HG02973 (cell line): ENCODE data around the gene SERTAD3.
A peak's percentile ranks its signal among the peaks of the same experiment; 100 is the strongest.
"Not testable (repeated sequence)": the region's sequence is repeated elsewhere in the genome, so short reads cannot be mapped to it uniquely, and the experiment has no call there.

ENCODE experiments used
- ATAC-seq: cut with Tn5 transposase; IDR thresholded peaks from one replicate; pipeline ENCODE4 v1.9.1; 2021; ENCODE audit warnings: moderate library complexity; ENCODE audit not compliant: unreplicated experiment

The SERTAD3 gene

DNA sequence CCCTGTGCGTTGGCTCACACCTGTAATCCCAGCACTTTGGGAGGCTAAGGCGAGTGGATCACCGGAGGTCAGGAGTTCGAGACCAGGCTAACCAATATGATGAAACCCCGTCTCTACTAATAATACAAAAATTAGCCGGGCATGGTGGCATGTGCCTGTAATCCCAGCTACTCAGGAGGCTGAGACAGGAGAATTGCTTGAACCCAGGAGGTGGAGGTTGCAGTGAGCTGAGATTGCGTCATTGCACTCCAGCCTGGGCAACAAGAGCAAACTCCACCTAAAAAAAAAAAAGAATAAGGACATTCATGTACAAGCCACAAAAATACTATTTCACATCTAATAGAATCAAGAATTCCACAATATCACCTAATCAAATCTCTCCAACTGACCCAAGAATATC is 15.9 kb downstream of the SERTAD3 start:
- ATAC-seq = not testable (repeated sequence)

DNA sequence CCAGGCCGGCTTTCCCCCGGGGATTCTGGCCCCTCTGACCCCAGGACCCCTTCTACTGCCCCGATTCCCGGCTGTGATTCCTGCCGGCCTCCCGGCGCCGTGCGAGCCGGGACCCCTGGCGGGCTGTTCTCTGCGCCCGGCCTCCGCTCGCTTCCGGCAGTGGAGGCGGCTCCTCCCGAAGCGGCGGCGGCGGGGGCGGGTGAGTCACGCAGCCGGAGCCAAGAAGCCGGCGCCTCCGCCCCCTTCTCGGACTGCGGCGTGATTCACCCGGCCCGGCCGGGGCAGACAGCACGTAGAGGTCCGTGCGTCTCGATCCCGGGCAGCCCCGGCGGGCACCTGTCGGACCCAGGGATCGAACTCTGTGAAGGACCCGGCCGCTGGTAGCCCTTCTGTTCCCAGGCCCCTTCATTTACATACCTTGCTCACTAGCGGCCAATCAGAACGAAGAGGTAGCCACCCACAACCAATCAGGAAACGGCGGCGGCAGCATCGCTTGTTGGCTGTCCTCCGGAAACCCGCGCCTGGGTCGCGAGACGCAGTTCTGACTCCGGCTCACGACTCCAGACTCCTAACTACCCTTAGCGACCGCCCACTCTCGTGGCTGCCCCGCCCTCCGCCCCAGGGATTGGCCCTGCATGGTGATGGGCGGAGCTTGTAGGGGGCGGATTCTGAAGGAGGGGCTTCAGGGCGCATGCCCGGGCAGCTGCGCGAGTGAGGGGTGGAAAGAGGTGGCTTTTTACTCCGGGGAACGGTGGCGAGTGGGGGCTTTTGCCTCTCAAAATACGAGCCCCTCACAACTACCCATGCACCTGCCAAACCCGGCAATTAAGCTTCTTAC is 18.5 kb downstream of the SERTAD3 start, which contains the start of gene SERTAD1:
SERTAD1 (minus strand) TSS at position 543 of the 838 bp plus-strand sequence. CDS start 2,446 bp downstream, outside the sequence.
- ATAC-seq = peak; percentile 84

DNA sequence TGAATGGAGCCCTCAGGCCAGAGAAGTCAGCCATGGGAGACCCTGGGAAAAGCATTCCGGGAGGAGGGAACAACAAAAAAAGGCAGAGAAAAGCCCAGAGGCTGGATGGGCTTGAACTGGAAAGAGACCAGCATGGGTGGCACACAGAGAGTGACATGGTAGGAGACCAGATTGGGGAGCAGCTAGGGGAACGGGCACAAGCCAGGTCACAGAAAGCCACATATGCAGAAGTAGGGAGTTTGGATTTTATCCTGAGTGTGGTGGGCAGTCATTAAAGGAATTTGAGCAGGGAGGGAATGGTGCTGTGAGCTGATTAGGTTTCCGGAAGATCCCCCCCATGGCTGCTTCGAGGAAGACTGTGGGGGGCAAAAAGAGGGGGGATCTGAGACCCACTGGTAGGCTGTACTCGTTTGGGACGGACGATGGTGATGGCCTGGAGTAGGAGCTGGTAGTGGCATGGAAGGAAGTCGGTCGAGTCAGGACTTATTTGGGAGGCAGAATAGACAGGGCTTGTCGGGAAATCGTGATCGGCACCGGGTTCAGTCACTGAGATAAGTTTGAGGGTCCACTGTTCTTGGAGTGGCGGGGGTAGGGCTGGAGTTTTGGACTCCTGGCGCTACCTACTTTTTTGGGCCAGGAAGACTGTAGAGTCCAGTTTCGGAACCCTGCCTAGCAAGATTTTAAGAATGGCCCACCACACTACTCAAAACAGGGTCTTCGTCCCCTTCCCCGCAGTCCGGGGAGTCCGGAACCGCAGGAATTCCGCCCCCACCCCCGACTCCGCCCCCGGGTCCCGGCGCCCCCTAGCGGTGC is 19.3 kb downstream of the SERTAD3 start:
- ATAC-seq = no peak

DNA sequence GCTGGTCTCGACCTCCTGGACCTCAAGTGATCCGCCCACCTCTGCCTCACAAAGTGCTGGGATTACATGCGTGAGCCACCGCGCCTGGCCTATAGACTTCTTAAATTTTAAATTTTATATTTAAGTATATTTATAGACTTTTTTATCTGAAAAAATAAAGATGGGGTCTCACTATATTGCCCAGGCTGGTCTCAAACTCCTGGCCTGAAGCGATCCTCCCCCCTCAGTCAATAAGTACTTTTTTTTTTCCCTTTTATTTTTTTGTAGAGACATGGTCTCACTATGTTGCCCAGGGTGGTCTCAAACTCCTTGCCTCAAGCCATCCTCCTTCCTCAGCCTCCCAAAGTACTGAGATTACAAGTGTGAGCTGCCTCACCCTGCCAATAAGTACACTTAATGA is 20.2 kb downstream of the SERTAD3 start:
- no peak for ATAC-seq

DNA sequence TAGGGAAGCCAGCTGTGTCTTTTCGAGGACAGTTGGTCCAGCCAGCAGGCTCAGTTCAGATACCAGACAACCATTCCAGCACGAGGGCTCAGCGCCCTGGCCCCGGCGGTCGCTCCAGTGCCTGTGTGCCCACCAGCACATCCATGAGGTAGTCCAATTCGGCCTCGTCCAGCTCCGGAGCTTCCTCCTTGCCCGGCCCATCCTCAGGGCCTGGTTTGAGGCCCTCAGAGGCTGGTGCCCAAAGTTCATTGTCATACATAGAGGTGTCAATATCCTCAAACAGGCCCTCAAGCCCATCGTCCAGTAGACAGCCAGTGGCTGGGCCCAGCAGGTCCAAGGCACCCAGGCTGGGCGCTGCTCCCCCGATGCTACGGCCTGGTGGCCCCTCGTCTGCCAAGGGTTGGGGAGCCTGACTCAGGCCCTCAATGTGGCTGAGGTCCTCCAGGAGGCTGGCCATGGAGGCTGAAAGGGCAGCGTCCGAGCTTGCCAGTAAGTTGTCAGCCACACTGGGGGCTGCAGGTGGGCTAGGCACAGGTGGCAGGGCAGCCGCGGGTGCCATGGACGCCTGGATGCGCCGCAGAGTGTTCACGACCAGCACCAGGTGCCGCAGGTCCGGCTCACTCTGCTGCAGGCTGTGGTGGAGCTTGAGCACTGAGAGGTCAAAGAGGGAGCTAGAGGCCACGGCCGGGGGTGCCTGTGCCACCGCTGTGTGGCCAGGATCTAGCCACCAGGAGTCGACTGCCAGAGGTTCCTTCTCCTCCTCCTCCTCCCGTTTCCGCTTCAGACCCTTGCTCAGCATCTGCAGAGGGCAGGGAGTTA is 21.2 kb downstream of the SERTAD3 start:
- no peak for ATAC-seq

DNA sequence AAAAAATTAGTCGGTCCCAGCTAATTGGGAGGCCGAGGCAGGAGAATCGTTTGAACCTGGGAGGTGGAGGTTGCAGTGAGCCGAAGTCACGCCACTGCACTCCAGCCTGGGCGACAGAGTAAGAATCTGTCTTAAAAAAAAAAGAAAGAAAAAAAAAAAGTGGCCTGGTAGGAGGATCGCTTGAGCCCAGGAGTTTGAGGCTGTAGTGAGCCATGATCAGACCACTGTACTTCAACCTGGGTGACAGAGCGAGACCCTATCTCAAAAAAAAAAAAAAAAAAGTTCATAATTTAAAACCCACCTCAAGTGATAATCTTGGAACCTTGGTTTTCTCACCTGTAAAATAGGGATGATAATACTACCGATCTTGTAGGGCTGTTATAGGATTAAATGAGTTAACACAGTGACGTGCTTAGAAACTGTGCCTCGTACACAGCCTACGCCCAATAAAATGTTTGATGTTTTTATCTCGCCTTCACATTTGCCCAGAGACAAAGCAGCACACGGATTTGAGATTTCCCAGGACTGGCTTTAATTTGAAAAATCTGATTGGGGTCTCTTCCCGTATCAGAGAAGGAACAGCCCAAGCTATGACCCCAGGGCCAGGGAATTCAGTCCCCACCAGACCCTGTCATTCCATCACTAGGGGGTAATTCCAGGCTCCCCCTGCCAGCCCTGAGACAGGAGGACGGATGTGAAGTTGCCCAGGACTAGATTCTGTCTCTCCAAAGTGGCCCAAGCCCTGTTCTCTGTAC is 22.0 kb downstream of the SERTAD3 start:
- no peak for ATAC-seq

DNA sequence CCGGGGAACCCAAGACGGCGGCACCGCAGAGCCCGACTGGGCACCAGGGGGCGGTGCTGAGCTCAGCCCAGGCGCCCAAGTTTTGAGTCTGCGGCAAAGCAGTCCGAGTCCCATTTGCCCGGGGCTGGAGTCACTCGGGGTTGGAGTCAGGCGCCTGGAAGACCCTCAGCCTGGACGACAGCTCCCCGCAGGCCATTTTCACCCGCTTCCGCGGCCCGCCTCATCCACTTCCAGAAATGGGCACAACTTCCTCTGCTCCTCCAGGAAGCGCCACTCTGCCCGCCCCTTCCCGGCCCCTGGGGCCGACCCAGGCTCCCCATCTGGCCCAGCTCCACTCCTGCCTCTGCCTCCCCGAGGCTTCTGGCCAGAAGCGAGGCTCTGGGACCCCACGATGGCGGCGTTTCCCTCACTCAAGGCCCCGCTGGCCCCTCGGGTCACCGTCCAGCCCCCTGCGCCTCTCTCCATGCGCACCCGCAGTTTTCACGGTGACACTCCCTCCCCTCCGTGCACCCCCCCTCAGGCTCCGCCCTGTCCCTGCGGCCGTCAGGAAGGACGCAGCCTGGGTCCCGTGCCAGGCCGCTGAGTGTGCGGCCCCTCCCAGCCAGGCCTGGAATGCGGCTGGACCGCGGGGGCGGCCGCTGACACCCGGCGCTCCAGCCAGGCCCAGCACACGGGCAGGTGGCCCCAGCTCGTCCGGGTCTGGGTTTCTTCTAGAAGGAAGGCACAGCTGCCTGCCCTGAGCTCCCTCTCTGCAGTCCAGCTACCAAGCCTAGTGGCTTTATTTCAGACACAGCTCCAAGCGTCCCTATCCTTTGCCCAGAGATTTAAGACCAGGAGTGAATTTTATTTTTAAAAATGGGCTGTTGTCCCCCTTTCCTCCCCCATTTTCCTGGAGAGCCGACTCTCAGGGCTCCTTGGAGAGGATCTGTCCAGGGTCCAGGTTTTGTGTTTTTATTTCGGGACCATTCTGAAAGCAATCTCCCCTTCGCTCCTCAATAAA is 23.1 kb downstream of the SERTAD3 start:
- ATAC-seq = peak; percentile 33

DNA sequence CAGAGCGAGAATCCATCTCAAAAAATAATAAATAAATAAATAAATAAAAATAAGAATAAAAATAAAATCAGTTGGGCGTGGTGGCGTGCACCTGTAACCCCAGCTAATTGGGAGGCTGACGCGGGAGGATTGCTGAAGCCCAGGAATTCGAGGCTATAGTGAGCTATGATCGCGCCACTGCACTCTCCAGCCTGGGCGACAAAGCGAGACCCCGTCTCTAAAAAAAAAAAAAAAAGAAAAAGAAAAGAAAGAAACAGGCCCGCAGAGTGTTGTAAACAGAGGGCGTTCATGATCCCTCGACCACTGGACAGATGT is 23.7 kb downstream of the SERTAD3 start:
- ATAC-seq = no peak

DNA sequence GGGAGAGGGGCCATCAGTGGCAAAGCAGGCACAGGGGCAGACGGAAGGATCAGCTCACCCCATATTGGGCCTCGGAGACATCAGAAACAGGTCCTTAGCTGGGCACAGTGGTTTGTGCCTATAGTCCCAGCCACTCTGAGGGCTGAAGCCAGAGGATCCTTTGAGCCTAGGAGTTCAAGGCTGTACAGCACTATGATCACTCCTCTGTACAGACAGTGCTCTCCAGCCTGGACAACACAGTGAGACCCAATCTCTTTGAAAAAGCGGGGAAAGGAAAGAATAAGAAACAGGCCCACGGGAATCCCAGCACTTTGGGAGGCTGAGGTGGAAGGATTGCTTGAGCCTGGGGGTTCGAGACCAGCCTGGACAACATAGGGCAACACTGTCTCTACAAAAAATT is 24.4 kb downstream of the SERTAD3 start:
- ATAC-seq = no peak

DNA sequence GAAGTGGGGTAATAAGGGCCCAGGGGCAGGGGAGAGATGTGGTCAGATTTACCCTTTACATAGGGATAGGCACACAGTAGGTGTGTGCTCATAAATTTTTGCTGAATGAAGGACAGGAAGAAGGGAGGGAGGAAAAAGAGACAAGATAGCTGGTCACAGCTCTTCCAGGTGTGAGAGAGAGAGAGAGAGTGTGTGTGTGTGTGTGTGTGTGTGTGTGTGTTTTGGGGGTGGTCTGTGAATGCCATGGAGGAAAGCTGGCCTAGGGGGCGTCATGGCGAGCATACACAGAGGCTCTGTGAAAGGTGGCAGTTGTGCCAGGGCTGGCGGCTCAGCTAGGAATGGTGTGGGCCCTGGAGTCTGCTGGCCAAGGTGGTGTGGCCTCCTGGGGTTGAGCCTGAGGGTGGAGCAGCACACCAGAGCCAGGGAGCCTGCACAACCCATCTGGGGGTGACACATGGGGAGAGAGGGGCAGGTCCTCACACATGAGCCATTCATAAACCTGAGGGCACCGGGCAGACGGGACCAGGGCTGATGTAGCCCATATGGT is 25.0 kb downstream of the SERTAD3 start:
- ATAC-seq = no peak

DNA sequence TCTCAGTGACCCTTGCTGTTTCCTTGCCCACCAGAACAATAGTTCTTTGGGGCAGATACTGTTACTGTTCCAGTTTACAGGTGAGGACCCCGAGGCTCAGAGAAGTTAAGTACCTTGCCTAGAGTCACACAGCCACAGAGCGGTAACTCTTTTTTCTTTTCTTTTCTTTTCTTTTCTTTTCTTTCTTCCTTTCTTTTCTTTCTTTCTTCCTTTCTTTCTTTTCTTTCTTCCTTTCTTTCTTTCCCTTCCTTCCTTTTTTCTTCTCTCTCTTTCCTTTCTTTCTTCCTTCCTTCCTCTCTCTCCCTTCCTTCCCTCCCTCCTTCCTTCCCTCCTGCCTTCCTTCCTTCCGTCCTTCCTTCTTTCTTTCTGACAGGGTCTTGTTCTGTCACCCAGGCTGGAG is 26.1 kb downstream of the SERTAD3 start:
- ATAC-seq = no peak

DNA sequence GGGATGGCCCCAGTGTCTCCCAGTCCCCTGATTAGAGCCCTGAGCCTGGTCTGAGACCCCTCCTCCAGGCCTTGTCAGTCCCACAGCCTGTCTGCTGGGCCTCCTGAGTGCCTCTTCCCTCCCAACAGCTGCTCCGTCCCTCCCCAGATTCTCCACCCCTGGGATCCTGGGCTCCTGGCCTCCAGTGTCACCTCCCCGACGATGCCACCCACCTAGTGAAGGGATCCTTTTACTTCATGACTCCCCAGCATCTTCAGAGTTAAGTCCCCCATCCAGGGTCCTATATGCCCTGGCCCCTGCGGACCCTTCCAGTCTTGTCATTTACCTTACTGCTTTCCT is 26.5 kb downstream of the SERTAD3 start:
- no peak for ATAC-seq

DNA sequence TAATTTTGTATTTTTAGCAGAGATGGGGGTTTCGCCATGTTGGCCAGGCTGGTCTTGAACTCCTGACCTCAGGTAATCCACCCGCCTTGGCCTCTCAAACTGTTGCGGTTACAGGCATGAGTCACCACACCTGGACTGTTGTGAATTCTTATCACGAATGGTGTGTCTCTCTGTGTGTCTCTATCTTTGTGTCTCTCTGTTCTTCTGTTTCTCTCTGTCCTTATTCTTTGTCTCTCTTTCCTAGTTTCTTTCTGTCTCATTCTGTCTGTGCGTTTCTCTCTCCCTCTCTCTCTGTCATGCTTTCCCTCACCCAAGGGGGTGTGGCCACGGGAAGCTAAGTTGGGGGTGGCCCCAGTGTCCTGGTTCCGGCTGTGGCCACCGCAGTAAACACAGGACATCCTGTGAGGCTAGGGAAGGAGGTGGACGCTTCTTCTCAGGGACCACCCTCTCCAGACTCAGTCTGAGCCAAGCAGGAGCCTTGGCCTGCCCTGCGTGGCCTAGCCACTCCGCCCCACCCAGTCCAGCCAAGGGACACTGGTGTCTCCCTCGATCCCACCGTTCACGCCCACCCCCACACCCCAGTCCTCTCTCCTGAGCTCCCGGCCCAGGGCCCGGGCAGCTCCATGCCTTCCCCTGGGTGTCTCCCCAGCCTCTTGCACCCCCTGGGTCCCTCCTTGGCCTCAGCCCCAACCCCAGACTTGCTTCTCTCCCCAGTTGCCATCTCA is 27.1 kb downstream of the SERTAD3 start:
- no peak for ATAC-seq

DNA sequence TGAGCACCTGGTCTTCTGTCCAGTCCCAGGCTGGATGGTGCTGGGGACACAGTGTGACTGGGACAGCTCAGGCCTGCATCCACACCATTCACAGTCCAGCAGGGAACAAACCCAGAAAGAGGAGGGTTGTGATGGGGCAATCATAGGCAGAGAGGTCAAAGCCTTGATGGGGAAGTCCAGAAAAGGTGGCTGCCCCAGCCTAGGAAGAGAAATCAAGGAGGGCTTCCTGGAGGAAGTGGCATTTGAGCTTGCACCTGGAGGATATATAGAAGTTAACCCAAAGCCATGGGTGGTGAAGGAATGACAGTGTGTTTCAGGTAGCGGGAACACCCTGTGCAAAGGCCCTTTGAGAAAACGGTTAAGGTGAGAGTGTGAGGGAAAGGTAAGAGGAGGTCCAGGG is 28.4 kb downstream of the SERTAD3 start:
- no peak for ATAC-seq

DNA sequence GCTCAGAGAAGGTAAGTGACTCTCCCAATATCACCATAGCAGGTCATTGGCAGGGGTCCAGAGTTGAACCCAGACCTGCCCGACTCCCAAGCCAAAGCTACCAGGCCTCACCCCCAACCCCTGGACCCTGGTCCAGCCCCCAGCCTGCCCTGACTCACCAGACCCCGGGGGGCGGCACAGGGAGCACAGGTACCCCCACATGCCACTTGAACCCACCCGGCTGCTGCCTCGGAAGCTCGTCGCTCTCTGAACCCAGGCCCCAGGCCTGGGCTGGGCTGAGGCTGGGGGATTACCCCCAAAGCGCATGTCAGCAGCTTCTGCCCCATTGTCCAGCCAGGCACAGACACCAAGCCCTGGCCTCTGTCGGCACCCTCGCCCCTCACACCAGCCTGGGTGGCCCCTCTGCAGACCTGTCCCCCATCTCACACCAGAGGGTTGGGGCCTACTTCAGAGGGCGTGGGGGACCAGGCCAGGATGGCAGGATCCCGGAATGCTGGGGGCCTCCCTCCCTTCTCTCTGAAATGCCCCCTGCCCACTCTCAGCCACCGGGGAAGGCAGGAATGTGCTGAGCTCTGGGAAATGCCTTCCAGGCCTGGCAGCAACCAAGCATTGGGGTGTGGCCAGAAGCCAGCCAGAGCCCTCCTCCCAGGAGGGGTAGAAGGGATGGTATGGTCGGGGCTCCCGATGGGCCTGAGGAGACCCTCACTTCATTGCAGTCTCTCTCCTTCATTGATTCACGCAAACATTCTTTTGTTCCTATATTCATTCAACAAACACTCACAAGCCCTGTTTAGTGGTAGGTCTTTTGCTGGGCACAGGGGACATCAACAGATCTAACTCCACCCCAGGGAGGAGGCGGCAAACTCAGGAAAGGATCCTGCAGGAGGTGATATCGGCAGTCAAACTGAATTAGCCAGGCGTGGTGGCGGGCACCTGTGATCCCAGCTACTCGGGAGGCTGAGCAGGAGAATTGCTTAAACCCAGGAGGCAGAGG is 29.3 kb downstream of the SERTAD3 start:
- no peak for ATAC-seq

DNA sequence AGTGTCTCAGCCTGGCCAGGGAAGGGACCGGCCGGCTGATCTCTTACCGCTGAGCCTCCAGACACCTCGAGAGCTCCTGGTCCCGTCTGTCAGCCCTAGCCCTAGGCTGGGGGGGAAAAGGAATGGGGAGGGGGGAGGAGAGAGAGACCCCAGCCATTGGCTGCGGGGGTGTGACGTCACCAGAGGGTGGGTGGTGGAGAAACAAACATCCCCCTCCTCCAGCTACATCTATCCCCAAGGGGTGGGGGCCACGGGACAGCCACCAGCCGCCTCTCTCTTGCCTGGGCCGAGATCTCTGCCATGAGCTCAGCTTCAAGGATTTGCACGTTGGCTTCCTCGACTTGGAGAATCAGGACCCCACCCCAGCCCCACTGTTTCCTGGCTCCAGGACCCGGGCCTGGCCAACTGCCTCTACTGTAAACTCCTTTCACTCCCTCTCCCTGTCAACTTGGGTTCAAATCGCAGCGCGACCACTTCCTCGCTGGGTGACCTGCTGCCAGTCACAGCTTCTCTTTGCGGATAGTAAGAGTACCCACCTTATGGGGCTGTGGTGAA is 30.8 kb downstream of the SERTAD3 start, which contains the start of gene PRX:
PRX (minus strand) TSS at position 88 of the 555 bp plus-strand sequence. CDS start 5,446 bp downstream, outside the sequence.
- no peak for ATAC-seq

DNA sequence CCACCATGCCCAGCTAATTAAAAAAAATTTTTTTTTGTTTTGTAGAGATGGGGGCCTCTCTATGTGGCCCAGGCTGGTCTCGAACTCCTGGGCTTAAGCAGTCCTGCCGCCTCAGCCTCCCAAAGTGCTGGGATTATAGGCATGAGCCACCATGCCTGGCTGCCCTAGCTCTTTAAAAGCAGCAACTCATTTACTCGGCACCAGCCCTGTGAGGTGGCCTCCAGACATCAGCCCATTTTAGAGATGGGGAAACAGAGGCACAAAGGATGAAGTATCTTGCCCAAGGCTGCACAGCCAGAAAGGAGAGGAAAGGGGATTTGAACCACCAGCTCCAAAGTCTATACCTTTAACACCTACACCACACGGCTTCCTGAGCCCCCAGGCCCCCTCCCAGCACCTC is 31.3 kb downstream of the SERTAD3 start:
- ATAC-seq = no peak
